Effector memory CD4-positive, alpha-beta T cell (primary cell): ENCODE results near the gene GRB7.
"Not testable (repeated sequence)": the region's sequence is repeated elsewhere in the genome, so short reads cannot be mapped to it uniquely, and the experiment has no call there.

Experiments
- DNase-seq, 3 donors: peaks; one replicate each; pipeline ENCODE4 v3.0.0-alpha.2; 2020
- H3K27ac ChIP-seq: 2 replicates; pipeline ENCODE4 v1.7.0; 2013; ENCODE audit warnings: mild to moderate bottlenecking, low read length, moderate library complexity; ENCODE audit not compliant: insufficient read depth, poor library complexity, severe bottlenecking
- H3K27me3 ChIP-seq: replicated peaks from 2 replicates; pipeline ENCODE4 v1.7.0; 2013; ENCODE audit warnings: mild to moderate bottlenecking, low read length; ENCODE audit not compliant: insufficient read depth, control insufficient read depth, poor library complexity, severe bottlenecking
- H3K36me3 ChIP-seq: 2 replicates; pipeline ENCODE4 v1.7.0; 2013; ENCODE audit warnings: mild to moderate bottlenecking, low read length, moderate library complexity; ENCODE audit not compliant: control insufficient read depth, insufficient read depth
- H3K4me1 ChIP-seq: 2 replicates; pipeline ENCODE4 v1.7.0; 2013; ENCODE audit warnings: low read length, mild to moderate bottlenecking; ENCODE audit not compliant: control insufficient read depth, insufficient read depth, poor library complexity, severe bottlenecking
- H3K4me3 ChIP-seq: 2 replicates; pipeline ENCODE4 v1.7.0; 2013; ENCODE audit warnings: low read length, low read depth, mild to moderate bottlenecking; ENCODE audit not compliant: insufficient read depth, poor library complexity, severe bottlenecking
- H3K9me3 ChIP-seq: 2 replicates; pipeline ENCODE4 v1.7.0; 2013; ENCODE audit warnings: mild to moderate bottlenecking, low read length, moderate library complexity; ENCODE audit not compliant: control insufficient read depth

GRB7 gene

GRCh38 chr17:39757931-39758873 is 20.5 kb downstream of the GRB7 start:
- no peak overlapping the region for H3K4me3 ChIP-seq
- H3K9me3 ChIP-seq, result no peaks in the 10 kb centered on the region
- DNase-seq, result peak; percentile 23 to 63 (median 53)
- H3K4me1 ChIP-seq, result peaks cover 45% of the 10 kb centered on the region
- H3K36me3 ChIP-seq, result peaks cover 16% of the 10 kb centered on the region
- peak overlapping the region; percentile 98 for H3K27ac ChIP-seq
- no peaks in the 10 kb centered on the region for H3K27me3 ChIP-seq

- no peaks in the 10 kb centered on the region for H3K9me3 ChIP-seq
- peaks cover 41% of the 10 kb centered on the region for H3K4me1 ChIP-seq
- no peak overlapping the region for H3K27ac ChIP-seq
- no peak overlapping the region for H3K4me3 ChIP-seq
- DNase-seq, result no peak
- H3K27me3 ChIP-seq, result no peaks in the 10 kb centered on the region
- H3K36me3 ChIP-seq, result peaks cover 26% of the 10 kb centered on the region
Measured at GRCh38 chr17:39759204-39759603, 21.5 kb downstream of the GRB7 start.

DNA sequence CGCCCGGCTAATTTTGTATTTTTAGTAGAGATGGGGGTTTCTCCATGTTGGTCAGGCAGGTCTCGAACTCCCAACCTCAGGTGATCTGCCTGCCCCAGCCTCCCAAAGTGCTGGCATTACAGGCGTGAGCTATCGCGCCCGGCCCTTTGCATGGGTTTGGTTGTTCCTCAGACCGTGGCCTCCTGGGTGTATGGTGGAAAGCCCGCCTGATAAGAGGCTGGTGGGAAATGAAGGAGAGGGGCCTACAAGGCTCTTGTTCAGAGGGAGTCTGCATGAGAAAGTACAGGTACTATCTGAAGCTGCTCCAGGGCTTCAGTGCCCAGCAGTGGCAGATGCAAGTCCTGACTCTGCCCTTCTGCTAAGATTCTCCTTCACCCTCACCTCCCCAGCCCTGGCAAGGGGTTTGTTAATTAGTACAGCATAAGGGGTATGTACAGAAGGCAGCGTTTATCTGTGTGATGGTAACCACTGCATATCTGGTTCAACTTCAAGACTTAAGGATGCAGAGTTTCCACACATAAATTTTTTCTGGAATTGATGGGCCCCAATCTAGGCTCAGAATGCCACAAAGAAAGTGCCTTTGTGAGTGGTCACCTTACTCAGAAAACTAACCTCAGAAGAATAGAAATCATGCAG is 24.2 kb downstream of the GRB7 start:
- Histone ChIP-seq H3K4me1 (peaks cover 24% of the 10 kb centered on the region), H3K27me3 (no peaks in the 10 kb centered on the region), H3K9me3 (no peaks in the 10 kb centered on the region), H3K4me3 (no peak overlapping the region), H3K36me3 (peaks cover 48% of the 10 kb centered on the region), H3K27ac (no peak overlapping the region)
- no peak for DNase-seq

DNA sequence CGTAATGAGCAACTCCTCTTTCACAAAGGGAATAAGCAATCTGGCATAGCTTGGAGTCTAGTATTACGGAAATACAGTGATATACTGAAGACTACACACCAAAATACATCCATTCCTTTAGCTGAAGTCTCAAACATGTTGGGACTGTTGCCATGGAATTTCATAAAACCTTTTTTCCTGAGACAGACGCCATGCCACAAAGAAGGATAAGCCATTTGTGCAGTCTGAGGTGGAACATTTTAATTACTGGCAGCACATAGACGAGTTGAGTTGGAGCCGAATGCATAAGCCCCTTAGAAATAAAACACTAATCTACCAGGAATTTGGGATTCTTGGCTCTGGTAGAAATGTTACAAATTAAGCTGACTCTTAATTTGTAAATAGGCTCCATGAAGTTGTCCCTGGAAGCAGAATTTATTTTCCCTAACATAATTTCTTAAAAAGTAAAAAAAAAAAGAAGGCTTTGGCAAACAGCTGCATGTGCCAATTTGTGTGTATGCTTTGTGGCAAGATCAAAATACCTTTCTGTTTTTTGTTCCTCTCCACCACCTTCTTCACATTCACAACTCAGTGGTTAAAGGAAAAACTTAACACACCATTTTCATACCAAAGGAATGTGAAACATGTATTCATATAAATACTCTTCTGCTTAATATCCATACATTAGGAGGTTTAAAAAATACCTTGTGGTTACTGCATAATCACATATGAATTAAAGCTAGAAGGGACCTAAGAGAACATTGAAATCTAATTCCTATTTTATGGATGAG is 25.5 kb downstream of the GRB7 start:
- Histone ChIP-seq H3K27ac (no peak overlapping the region), H3K4me1 (peaks cover 15% of the 10 kb centered on the region), H3K4me3 (no peak overlapping the region), H3K36me3 (peaks cover 48% of the 10 kb centered on the region), H3K27me3 (no peaks in the 10 kb centered on the region), H3K9me3 (no peaks in the 10 kb centered on the region)
- no peak for DNase-seq

- peaks cover 53% of the 10 kb centered on the region for H3K36me3 ChIP-seq
- peaks cover 19% of the 10 kb centered on the region for H3K4me1 ChIP-seq
- not testable (repeated sequence) for DNase-seq, H3K27me3 ChIP-seq, H3K4me3 ChIP-seq, H3K9me3 ChIP-seq, H3K27ac ChIP-seq
Measured at GRCh38 chr17:39764171-39764570, 26.4 kb downstream of the GRB7 start.

DNA sequence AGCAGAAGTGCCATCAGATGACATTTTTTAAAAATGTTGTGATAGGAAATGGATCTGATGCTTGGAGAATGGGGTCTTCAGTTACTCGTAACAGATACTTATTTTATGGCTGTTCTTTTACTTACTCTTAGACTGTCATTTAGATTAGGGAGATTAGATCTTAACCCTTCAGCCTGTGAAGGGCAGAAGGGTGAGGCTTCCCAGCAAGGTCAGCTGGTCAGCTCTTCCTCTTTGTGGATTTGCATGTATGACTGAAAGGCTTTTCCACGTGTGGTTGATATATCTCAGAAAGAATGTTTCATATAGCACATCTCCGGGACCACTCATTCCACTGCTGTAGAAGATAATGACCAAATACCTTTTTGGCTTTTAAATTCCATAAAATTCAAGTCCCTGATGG is 27.4 kb downstream of the GRB7 start:
- Histone ChIP-seq H3K4me3 (no peak overlapping the region), H3K27ac (no peak overlapping the region), H3K36me3 (peaks cover 55% of the 10 kb centered on the region), H3K9me3 (no peaks in the 10 kb centered on the region), H3K27me3 (no peaks in the 10 kb centered on the region), H3K4me1 (peaks cover 26% of the 10 kb centered on the region)
- DNase-seq, result no peak

DNA sequence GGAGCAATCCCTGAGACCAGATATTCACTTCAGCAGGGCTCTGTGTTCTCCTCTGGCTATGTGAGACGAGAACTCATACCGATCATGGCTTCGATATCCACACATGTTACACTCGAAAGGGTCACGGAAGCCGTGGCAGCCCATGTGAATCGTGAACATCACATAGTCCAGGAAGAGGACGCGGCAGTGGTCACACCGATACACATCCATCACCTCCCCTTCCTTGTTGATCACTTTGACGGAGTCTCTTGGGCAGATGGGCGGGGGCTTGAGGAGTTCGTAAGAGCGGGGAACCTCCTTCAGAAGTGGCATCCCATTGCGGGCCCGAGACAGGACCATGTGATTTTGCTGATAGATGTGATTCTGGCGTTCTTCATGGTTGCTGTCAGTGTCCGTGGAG is 28.0 kb downstream of the GRB7 start:
- no peaks in the 10 kb centered on the region for H3K9me3 ChIP-seq
- no peak for DNase-seq
- peaks cover 32% of the 10 kb centered on the region for H3K4me1 ChIP-seq
- H3K27ac ChIP-seq, result no peak overlapping the region
- no peak overlapping the region for H3K4me3 ChIP-seq
- H3K27me3 ChIP-seq, result no peaks in the 10 kb centered on the region
- H3K36me3 ChIP-seq, result peaks cover 53% of the 10 kb centered on the region

- H3K4me3 ChIP-seq, result no peak overlapping the region
- peaks cover 45% of the 10 kb centered on the region for H3K36me3 ChIP-seq
- H3K27me3 ChIP-seq, result no peaks in the 10 kb centered on the region
- no peaks in the 10 kb centered on the region for H3K9me3 ChIP-seq
- peaks cover 46% of the 10 kb centered on the region for H3K4me1 ChIP-seq
- H3K27ac ChIP-seq, result peak overlapping the region; percentile 77
- no peak for DNase-seq
Measured at GRCh38 chr17:39767147-39767546, 29.4 kb downstream of the GRB7 start.

DNA sequence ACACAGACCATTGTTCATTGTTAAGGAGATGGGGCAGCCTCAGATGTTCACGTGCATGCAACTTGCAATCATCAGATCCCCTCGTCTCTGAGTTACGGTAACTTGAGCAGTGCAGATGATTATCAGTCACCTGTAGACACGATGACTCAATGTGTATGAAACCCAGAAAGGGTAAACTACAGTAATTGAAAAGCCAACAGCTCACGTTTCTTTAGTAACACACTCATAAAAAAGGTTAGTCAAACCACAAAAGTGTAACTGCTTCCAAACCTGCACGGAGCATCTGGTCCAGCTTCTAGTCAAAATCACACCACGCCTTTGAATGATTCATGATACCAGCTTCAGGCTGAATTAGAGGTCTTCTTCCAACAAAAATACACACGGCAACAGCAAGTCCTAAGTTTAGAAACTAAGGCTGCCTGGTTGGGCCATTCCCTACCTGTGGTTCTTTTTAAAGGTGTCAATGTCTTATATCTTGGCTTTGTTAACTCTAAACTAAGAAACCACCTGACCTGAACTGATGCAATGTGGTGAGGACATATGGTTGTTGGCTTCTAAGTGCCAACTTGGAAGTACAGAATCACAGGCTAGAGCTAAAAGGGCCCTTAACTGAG is 32.3 kb downstream of the GRB7 start:
- Histone ChIP-seq H3K4me1 (peaks cover 73% of the 10 kb centered on the region), H3K36me3 (peaks cover 21% of the 10 kb centered on the region), H3K27me3 (no peaks in the 10 kb centered on the region), H3K4me3 (no peak overlapping the region), H3K27ac (peak overlapping the region; percentile 77), H3K9me3 (no peaks in the 10 kb centered on the region)
- peak; percentile 25 to 65 (median 47) for DNase-seq
